Activated CD4-positive, alpha-beta T cell treated with anti-CD3 and anti-CD28 coated beads for 24 hours (primary cell): ENCODE results near the gene RIC1.
"Not testable (repeated sequence)": the region's sequence is repeated elsewhere in the genome, so short reads cannot be mapped to it uniquely, and the experiment has no call there.

Experiments
- DNase-seq, 2 donors: peaks; one replicate each; pipeline ENCODE4 v3.0.0-alpha.2; 2020; ENCODE audit warnings: low read depth in 2 of 2

RIC1 gene

GRCh38 chr9:5721279-5722087, 92.6 kb downstream of the RIC1 start:
- DNase-seq: no peak

GRCh38 chr9:5722679-5723078, 93.8 kb downstream of the RIC1 start:
- DNase-seq: not testable (repeated sequence)

- DNase-seq: no peak
Observed at GRCh38 chr9:5735072-5735471, 106.2 kb downstream of the RIC1 start.

GRCh38 chr9:5736563-5737346, 107.8 kb downstream of the RIC1 start:
- no peak for DNase-seq

- no peak for DNase-seq
Observed at GRCh38 chr9:5743109-5743508, 114.2 kb downstream of the RIC1 start.

- no peak for DNase-seq
Observed at GRCh38 chr9:5748438-5748837, 119.5 kb downstream of the RIC1 start.

DNA sequence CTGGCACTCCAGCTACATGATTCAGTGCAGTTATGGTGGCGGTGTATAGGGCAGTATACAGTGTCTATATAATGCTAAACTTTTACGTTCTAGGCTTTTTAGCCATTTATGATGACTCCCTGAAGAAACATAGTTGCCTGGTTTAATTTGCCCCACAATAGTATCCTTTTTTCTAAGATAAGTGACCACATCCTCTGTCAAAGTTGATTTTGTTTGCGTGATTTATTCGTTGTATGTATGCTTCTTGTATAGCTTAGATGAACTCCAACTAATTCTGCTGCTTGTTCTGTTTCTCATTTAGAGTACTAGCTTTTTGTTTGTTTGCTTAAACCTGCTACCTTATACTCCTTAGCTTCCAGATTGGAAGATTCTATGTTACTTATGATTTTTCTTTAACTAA, 120.4 kb downstream of the RIC1 start:
- DNase-seq: no peak

DNA sequence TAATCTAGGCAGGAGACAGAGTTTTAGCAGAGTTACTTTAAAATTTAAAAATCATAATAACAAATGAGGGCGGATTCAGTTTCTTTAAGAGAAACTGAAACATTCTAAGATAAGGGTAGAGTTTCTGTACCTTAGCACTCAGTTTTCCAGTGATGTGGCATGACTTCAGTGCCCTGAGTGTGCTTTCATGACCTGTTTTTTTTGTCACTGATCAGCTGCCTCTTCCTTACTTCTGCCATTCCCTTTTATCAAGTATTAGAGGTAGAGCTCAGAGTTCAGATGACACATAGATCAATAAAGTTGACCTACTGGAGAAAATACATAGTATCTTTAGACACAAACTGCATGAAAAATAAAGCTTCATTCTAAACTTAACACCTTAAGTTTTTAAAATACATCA, 121.7 kb downstream of the RIC1 start:
- DNase-seq: no peak

- no peak for DNase-seq
Observed at GRCh38 chr9:5756633-5757032, 127.7 kb downstream of the RIC1 start.

GRCh38 chr9:5760338-5760737, 131.4 kb downstream of the RIC1 start:
- DNase-seq: no peak

DNA sequence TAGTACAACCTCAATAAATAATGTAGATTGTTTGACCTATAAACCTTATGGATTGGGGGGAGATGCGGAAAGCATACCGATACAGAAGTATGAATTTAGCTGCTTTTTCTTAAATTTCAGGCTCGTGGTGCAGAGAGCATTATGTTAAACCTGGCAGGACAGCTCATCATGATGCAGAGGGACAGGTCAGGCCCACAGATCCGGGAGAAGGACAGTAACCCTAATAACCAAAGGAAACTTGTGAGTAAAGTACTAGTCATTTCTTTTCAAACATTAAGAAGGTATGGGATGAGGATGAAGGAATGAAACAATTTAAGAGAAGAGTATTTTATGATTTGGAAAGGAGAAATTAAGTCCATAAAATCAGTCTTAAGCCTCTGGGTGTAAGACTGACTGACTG, 133.5 kb downstream of the RIC1 start:
- no peak for DNase-seq

GRCh38 chr9:5764130-5764868, 135.4 kb downstream of the RIC1 start:
- DNase-seq: no peak

DNA sequence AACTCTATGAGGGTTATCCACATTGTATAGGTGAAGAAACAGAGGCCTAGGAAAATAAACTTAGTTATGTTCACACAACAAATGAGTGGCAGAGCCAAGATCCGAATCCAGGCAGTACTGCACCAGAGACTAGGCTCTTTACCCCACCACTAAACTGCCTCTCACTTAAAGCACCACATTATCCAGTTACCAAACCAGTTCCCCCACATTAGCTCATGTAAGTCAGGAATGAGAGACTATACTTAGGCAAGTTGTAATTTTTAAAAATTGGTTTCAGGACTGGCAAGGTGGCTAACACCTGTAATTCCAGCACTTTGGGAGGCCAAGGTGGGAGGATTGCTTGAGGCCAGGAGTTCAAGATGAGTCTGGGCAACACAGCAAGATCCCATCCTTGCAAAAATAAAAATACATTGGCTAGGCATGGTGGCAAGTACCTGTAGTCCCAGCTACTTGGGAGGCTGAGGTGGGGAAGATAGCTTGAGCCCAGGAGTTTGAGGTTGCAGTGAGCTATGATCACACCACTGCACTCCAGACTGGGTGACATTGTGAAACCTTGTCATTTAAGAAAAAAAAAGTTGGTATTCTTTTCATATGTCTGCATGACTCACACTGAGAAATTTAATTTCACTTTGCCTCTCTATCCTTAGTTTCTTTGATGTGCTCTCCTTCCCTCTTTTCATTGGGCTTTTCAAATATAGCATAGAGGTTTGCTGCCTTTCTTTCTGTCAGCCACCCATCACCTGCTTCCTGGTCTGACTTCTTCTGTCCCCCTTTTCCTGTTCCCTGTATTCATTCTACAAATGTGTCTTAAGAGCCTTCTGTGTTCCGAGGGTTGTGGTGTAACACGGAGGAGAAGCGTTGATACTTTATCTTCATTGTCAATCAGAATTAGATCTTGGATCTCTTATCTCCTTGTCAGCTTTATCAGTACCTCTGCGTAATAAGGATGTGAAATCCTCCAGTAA, 139.3 kb downstream of the RIC1 start:
- DNase-seq: no peak

GRCh38 chr9:5773324-5773999, 144.6 kb downstream of the RIC1 start:
- no peak for DNase-seq

GRCh38 chr9:5778805-5779204, 149.9 kb downstream of the RIC1 start:
- DNase-seq: no peak

DNA sequence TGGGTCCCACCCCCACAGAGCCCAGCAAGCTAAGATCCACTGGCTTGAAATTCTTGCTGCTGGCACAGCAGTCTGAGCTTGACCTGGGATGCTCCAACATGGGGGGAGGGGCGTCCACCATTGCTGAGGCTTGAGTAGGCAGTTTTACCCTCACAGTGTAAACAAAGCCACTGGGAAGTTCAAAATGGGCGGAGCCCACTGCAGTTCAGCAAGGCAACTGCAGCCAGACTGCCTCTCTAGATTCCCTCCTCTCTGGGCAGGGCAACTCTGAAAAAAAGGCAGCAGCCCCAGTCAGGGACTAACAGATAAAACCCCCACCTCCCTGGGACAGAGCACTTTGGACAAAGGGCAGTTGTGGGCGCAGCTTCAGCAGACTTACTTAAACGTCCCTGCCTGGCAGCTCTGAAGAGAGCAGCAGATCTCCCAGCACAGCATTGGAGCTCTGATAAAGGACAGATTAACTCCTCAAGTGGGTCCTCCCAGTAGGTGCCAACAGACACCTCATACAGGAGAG, 150.9 kb downstream of the RIC1 start:
- not testable (repeated sequence) for DNase-seq

- not testable (repeated sequence) for DNase-seq
Observed at GRCh38 chr9:5783420-5783819, 154.5 kb downstream of the RIC1 start.

DNA sequence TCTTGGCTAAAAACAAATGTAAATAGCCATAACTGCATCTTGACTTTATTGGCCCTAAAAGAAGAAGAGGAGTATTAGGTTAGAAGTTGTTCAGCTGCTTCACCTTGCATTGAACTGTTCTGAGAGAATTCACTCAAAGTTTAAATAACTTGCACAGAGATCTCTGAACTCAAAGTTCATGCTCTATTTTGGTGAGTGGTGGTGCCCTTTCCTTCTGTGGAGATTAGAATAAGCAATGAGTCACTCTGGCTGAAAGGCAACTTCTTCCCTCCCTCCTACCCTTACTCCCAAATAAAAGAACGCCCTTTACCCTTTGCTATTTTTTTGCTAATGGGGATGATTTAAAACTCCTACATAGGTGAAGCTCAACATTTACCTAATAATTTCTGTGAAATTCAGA, 155.1 kb downstream of the RIC1 start:
- no peak for DNase-seq

GRCh38 chr9:5784526-5785315, 155.8 kb downstream of the RIC1 start:
- DNase-seq: no peak
